Stimulated activated naive B cell treated with anti-CD40 and anti-IgM and Interleukin-4, amounts not matched to agents 10 μg/mL and 1 μg/mL and 100 μg/mL, for 72 hours (primary cell): ENCODE measurements around the gene DDAH2.
A peak's percentile ranks its signal among the peaks of the same experiment; 100 is the strongest.

Experiments used
- ATAC-seq, 2 donors: fragments of 150-1000 bp; cut with Tn5 transposase; replicated peaks; 2 replicates each; pipeline ENCODE4 v1.10.0; 2021; ENCODE audit warnings: moderate library complexity in 1 of 2
- DNase-seq: peaks from one replicate; pipeline ENCODE4 v3.0.0; 2021
- H3K27ac Mint-ChIP-seq: one replicate; pipeline ENCODE4 v1.8.0; 2022; ENCODE audit warnings: mild to moderate bottlenecking, mixed read lengths
- H3K27me3 Mint-ChIP-seq, 2 donors: one replicate each; pipeline ENCODE4 v1.8.0; 2022; ENCODE audit warnings: mixed read lengths in 2 of 2
- H3K36me3 Mint-ChIP-seq, 2 donors: one replicate each; pipeline ENCODE4 v1.8.0; 2022; ENCODE audit warnings: mixed read lengths in 2 of 2, mild to moderate bottlenecking in 1 of 2
- H3K4me1 Mint-ChIP-seq, 2 donors: one replicate each; pipeline ENCODE4 v1.8.0; 2022; ENCODE audit warnings: mixed read lengths in 2 of 2, mild to moderate bottlenecking in 1 of 2
- H3K4me3 Mint-ChIP-seq, 2 donors: one replicate each; pipeline ENCODE4 v1.8.0; 2022; ENCODE audit warnings: mild to moderate bottlenecking in 2 of 2, mixed read lengths in 2 of 2, moderate library complexity in 1 of 2
- H3K9me3 Mint-ChIP-seq, 2 donors: one replicate each; pipeline ENCODE4 v1.8.0; 2022; ENCODE audit warnings: mixed read lengths in 2 of 2, mild to moderate bottlenecking in 1 of 2

The DDAH2 gene

GRCh38 chr6:31730631-31731086 lies 1.6 kb upstream of the DDAH2 start:
- DNase-seq, result no peak

DNA sequence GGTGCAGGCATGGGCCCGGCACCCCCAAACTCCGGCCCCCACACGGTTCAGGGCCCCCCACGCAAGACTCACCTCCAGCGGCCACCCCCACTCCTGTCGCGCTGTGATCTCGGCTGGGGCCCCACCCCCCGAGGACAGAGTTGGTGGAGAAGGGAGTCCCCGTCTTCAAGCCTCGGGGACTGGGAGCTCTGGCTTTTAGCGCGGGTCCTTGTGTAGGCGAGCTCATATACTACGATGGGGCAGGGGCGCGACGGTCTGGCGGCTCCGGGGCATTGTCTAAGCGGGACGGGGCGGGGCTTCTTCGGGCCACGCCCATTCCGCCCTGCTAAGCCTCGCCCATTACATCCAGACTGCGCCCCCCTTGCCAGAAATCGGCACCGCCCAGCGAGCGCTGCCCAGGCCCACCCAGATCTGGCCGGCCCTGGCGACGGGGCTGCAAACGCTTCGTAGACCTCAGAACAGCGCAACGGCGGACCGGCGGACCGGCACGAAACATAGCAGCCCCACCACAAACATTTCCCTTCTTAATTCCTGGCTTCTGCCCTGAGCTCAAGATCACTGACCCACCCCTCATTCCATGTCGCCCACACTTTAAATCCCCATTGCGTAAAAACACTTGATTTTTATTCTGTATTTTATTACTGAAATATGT lies 1.0 kb upstream of the DDAH2 start:
- H3K36me3 Mint-ChIP-seq, result peaks cover 50 to 70% of the 10 kb centered on the region in 2 donors
- DNase-seq (peak; percentile 62), ATAC-seq (peak; percentile 41 to 63)
- peaks cover 63 to 83% of the 10 kb centered on the region in 2 donors for H3K4me1 Mint-ChIP-seq
- H3K4me3 Mint-ChIP-seq, result peak overlapping the region; percentile 95 to 97
- H3K27me3 Mint-ChIP-seq, result no peaks in the 10 kb centered on the region
- H3K9me3 Mint-ChIP-seq, result no peaks in the 10 kb centered on the region
- H3K27ac Mint-ChIP-seq, result peak overlapping the region; percentile 96

More at GRCh38 chr6:31730631-31731086, 1.6 kb upstream of the DDAH2 start:
- H3K9me3 Mint-ChIP-seq, result no peaks in the 10 kb centered on the region
- H3K4me1 Mint-ChIP-seq, result peaks cover 61 to 79% of the 10 kb centered on the region in 2 donors
- ATAC-seq, result no peak
- H3K36me3 Mint-ChIP-seq, result peaks cover 52 to 73% of the 10 kb centered on the region in 2 donors
- no peaks in the 10 kb centered on the region for H3K27me3 Mint-ChIP-seq
- peak overlapping the region; percentile 96 for H3K27ac Mint-ChIP-seq
- H3K4me3 Mint-ChIP-seq, result peak overlapping the region; percentile 95 to 97

DNA sequence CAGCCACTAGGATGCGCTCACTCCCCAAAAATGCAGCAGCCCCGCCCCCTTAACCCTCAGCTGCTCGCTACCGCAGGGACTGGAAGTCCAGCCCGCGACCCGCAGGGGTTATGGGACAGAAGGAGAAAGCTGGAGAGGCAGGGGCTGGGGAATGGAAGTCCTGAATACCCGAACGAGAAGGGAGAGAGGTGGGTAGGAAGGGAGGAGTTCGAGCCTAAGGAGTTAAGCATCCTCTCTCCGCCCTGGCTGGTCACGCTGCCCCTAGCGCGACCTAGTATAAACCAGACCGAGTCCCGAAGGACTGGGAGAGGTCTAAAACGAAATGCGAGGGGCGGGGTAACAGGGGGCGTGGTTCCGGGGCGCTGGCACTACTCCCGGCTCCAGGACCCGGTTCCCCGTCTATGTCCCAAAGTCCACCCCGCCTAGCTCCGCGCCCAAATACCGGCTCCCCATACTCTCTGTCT lies 448 bp upstream of the DDAH2 start:
- Mint-ChIP-seq H3K4me1 (peaks cover 61 to 82% of the 10 kb centered on the region in 2 donors), H3K36me3 (peaks cover 48 to 65% of the 10 kb centered on the region in 2 donors), H3K4me3 (peak overlapping the region; percentile 95 to 97), H3K9me3 (no peaks in the 10 kb centered on the region), H3K27me3 (no peaks in the 10 kb centered on the region), H3K27ac (peak overlapping the region; percentile 96)
- peak; percentile 58 to 71 for ATAC-seq
- peak; percentile 68 for DNase-seq

DNA sequence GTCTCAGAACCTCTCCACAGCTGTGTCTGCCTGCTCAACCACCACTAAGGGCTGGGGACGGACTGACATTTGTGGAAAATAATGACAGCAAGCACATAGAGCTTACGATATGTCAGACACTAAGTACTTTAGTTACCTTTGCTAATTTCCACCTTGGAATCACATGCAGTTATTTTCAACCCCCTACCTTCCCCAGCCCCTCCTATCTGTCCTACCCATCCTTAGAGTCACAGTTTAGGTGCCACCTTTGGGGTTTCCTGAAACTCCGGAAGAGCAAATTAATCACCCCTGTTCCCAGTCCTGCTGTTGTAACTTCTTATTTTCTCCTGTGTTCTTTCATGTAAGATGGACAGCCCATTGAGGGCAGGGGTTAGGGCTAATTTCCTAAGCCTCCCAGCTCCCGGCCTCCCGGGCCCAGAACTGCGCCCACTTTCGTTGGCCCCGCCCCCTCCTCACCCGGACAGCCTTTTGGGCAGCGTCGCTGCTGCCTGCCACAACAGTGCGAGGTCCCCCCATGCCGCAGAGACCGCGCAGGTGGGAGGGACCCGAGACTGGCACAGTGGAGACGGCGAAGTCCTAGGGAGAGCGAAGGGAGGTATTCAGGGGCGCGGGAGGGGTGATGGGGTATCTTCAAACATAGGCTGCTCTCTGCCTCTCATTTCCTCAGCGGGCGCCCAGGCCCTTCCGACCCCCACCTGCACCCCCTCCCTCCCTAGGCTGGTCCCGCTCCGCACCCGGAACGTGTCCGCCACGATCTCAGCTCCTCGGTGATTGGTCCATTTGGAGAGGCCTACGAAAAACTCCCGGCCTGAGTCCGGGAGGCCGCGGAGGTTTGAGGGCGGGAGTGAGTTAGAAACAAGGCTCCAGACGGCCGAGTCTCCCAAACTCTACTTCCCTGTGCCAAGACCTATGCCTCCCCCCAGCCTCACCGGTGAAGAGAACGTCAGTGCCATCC lies 1.1 kb downstream of the DDAH2 start:
- peak overlapping the region; percentile 98 for H3K27ac Mint-ChIP-seq
- no peaks in the 10 kb centered on the region for H3K27me3 Mint-ChIP-seq
- DNase-seq (no peak), ATAC-seq (no peak)
- H3K36me3 Mint-ChIP-seq, result peaks cover 39 to 51% of the 10 kb centered on the region in 2 donors
- peak overlapping the region; percentile 95 to 97 for H3K4me3 Mint-ChIP-seq
- H3K9me3 Mint-ChIP-seq, result no peaks in the 10 kb centered on the region
- peaks cover 57 to 79% of the 10 kb centered on the region in 2 donors for H3K4me1 Mint-ChIP-seq

GRCh38 chr6:31727034-31727716 lies 1.9 kb downstream of the DDAH2 start:
- Mint-ChIP-seq H3K9me3 (no peaks in the 10 kb centered on the region), H3K27ac (peak overlapping the region; percentile 98), H3K4me1 (peaks cover 58 to 78% of the 10 kb centered on the region in 2 donors), H3K36me3 (peaks cover 39 to 51% of the 10 kb centered on the region in 2 donors), H3K4me3 (peak overlapping the region; percentile 75 to 97), H3K27me3 (no peaks in the 10 kb centered on the region)
- ATAC-seq, result peak; percentile 85 to 88
- peak; percentile 80 for DNase-seq

DNA sequence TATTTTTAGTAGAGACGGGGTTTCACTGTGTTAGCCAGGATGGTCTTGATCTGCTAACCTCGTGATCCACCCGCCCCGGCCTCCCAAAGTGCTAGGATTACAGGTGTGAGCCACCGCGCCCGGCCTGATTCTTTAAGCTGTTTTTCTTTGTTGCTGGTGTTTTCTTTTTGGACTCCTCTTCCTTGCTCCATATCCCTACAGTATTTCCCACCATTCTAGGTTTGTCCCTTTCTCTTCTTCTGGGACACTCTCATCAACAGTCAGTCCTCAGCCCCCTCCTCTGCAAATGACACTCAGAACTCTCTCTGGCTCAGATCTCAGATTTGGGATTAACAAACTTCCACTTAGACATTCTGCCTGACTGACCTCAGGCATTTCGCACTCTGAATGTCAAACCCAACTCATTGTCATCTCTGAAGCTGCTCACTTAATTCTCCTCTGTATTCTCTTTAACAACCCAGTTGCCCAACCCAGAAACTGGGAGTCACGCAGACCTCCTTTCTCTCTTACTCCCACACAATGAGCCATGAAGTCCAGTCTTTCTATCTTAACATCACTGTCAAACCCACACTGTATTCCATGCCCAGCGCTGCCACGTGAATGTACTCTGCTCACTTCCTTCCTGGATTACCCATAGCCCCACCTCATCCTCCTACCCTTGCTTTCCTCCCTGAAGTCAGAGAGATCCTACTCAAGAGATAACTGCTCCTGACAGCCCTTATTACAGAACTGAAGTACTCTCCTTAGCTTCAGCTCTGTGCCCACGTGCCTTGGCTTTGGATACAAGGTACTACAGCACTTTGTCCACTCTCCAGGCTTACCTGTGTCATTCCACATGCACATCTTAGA lies 3.4 kb downstream of the DDAH2 start:
- DNase-seq, result no peak
- H3K27ac Mint-ChIP-seq, result peak overlapping the region; percentile 0
- H3K9me3 Mint-ChIP-seq, result no peaks in the 10 kb centered on the region
- H3K27me3 Mint-ChIP-seq, result no peaks in the 10 kb centered on the region
- H3K36me3 Mint-ChIP-seq, result peaks cover 35 to 42% of the 10 kb centered on the region in 2 donors
- ATAC-seq, result no peak
- H3K4me1 Mint-ChIP-seq, result peaks cover 58 to 65% of the 10 kb centered on the region in 2 donors
- no peak overlapping the region for H3K4me3 Mint-ChIP-seq

GRCh38 chr6:31723980-31724691 lies 5.0 kb downstream of the DDAH2 start:
- no peak for ATAC-seq
- H3K27ac Mint-ChIP-seq, result peak overlapping the region; percentile 78
- no peak for DNase-seq
- H3K9me3 Mint-ChIP-seq, result no peaks in the 10 kb centered on the region
- peaks cover 29% of the 10 kb centered on the region in 2 donors for H3K36me3 Mint-ChIP-seq
- H3K4me3 Mint-ChIP-seq, result no peak overlapping the region
- peaks cover 45 to 51% of the 10 kb centered on the region in 2 donors for H3K4me1 Mint-ChIP-seq
- H3K27me3 Mint-ChIP-seq, result no peaks in the 10 kb centered on the region

- Mint-ChIP-seq H3K9me3 (no peaks in the 10 kb centered on the region), H3K27me3 (no peaks in the 10 kb centered on the region), H3K4me1 (peaks cover 38 to 44% of the 10 kb centered on the region in 2 donors), H3K27ac (peak within 1 kb of the TSS; percentile 78), H3K36me3 (peaks cover 24% of the 10 kb centered on the region in 2 donors), H3K4me3 (peak within 1 kb of the TSS; percentile 10 to 50)
- no peak for DNase-seq
- ATAC-seq, result no peak
These were observed 5.7 kb downstream of the DDAH2 start, which contains the start of gene MPIG6B for GRCh38 chr6:31723245-31723979. Gene MPIG6B, plus strand, starts transcription at chr6:31723373. Its CDS starts 11 bp downstream, at chr6:31723384.

DNA sequence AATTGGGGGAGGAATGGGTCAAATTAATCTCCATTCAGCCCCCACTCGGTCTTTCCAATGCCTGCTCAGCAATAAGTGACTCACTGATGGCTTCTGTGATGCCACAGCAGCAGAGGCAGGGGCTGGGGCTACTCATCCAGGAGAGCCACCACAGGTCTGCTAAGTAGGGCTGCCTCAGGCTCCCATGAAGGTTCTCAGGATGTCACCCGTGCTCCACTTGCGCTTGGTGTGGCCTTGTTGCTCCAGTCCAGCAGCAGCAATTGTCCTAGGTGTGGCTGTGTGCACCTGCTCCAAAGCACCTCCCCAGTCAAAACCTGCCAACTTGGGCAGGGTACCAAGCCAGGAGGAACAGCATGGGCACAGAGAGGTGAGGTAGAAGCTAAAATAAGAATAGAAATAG lies 6.9 kb downstream of the DDAH2 start:
- Mint-ChIP-seq H3K27me3 (no peaks in the 10 kb centered on the region), H3K9me3 (no peaks in the 10 kb centered on the region), H3K4me3 (no peak overlapping the region), H3K36me3 (peaks cover 16 to 17% of the 10 kb centered on the region in 2 donors), H3K27ac (no peak overlapping the region), H3K4me1 (peaks cover 27 to 32% of the 10 kb centered on the region in 2 donors)
- DNase-seq, result no peak
- ATAC-seq, result no peak

DNA sequence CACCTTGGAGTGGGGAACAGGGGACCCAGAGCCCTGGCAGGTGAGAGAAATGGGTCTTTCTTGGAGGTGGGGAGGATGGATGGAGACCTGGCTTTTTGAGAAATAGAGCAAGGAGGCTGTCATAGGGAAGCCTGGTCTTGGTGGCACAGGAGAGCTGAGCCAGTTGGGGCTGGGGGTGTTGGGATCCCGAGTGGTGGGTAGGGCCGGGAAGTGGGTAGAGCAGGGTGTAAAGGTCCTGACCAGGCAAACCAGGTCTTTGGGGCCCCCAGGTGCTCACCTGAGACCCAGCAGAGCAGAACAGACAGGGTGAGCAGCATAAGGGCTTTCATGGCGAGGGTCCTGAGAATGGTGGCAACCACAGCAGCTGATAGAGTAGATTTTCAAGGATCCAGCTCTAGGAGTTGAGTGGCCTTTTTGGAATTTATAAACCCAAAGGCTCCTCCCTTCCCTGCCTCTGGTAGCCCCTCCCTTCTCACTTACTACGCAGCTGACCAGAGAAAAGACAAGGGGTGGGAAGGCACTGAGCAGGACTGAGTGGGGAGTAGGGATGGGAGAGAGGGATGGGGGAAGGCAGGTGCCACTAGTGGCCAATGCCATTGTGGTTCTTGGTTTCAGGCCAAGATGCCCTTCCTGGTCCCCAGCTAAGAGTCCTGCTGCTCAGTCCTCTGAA lies 7.6 kb downstream of the DDAH2 start, which contains the start of gene LY6G6C:
TSS of gene LY6G6C (minus strand) at position 396 of the 670 bp plus-strand sequence. CDS start at position 329, 67 bp downstream.
- Mint-ChIP-seq H3K4me3 (no peak within 1 kb of the TSS), H3K4me1 (peaks cover 20 to 25% of the 10 kb centered on the region in 2 donors), H3K36me3 (peaks cover 9 to 10% of the 10 kb centered on the region in 2 donors), H3K27ac (no peak within 1 kb of the TSS), H3K9me3 (no peaks in the 10 kb centered on the region), H3K27me3 (no peaks in the 10 kb centered on the region)
- ATAC-seq (no peak), DNase-seq (no peak)

- peaks cover 0 to 2% of the 10 kb centered on the region in 2 donors for H3K36me3 Mint-ChIP-seq
- ATAC-seq (no peak), DNase-seq (no peak)
- H3K4me3 Mint-ChIP-seq, result no peak overlapping the region
- H3K4me1 Mint-ChIP-seq, result peaks cover 10 to 13% of the 10 kb centered on the region in 2 donors
- H3K9me3 Mint-ChIP-seq, result no peaks in the 10 kb centered on the region
- H3K27ac Mint-ChIP-seq, result no peak overlapping the region
- H3K27me3 Mint-ChIP-seq, result no peaks in the 10 kb centered on the region
These were observed 8.8 kb downstream of the DDAH2 start for GRCh38 chr6:31720196-31720770.
